Activated CD4-positive, alpha-beta T cell treated with anti-CD3 and anti-CD28 coated beads for 36 hours (primary cell): ENCODE data around the gene INAVA. TPM values are rescaled to one million over a fixed set of nuclear protein-coding genes. Genes with fewer than 3 reads are reported as not detected.
"Not testable (repeated sequence)": the region's sequence is repeated elsewhere in the genome, so short reads cannot be mapped to it uniquely, and the experiment has no call there.

Experiments used
- ATAC-seq: fragments of 200-7000 bp; cut with Tn5 transposase; one replicate; pipeline ENCODE4 v1.10.0; 2021; ENCODE audit warnings: mild to moderate bottlenecking, moderate library complexity
- CTCF ChIA-PET: fragments of 350-600 bp; sonication (Branson Sonifier 250); formaldehyde crosslinking; loops from one replicate; lab custom pipeline; 2021; ENCODE audit warnings: antibody characterized with exemption; lab: Charles Lee
- POLR2A ChIA-PET: fragments of 350-600 bp; sonication (Branson Sonifier 250); formaldehyde crosslinking; loops from one replicate; lab custom pipeline; 2021; ENCODE audit warnings: antibody characterized with exemption, inconsistent platforms; lab: Charles Lee
- DNase-seq: peaks from one replicate; pipeline ENCODE4 v3.0.0-alpha.2; 2020
- H3K27ac Mint-ChIP-seq: one replicate; pipeline ENCODE4 v1.8.0; 2021; ENCODE audit warnings: mixed read lengths
- H3K27me3 Mint-ChIP-seq: one replicate; pipeline ENCODE4 v1.8.0; 2021; ENCODE audit warnings: mixed read lengths
- H3K36me3 Mint-ChIP-seq: one replicate; pipeline ENCODE4 v1.8.0; 2021; ENCODE audit warnings: low read depth, mixed read lengths
- H3K4me1 Mint-ChIP-seq: one replicate; pipeline ENCODE4 v1.8.0; 2021; ENCODE audit warnings: mixed read lengths
- H3K4me3 Mint-ChIP-seq: one replicate; pipeline ENCODE4 v1.8.0; 2021; ENCODE audit warnings: mild to moderate bottlenecking, moderate library complexity, mixed read lengths
- H3K9me3 Mint-ChIP-seq: one replicate; pipeline ENCODE4 v1.8.0; 2021; ENCODE audit warnings: low read depth, mixed read lengths
- intact Hi-C, 2 experiments: fragments of 100-400 bp; cut with DNase I in 1 of 2; cut with micrococcal nuclease in 1 of 2; formaldehyde crosslinking; loops; one replicate each; pipeline versions ENCODE4 v1.14.2 to v1.15.1; 2022 to 2024; cut with DNase I, micrococcal nuclease
- total RNA-seq, 2 experiments: library from RNA; stranded (reverse); gene quantifications; one replicate each; pipeline ENCODE4 v1.2.3, GENCODE V29; 2021

INAVA gene
- total RNA-seq, 2 experiments from 2014 or later = not detected

DNA sequence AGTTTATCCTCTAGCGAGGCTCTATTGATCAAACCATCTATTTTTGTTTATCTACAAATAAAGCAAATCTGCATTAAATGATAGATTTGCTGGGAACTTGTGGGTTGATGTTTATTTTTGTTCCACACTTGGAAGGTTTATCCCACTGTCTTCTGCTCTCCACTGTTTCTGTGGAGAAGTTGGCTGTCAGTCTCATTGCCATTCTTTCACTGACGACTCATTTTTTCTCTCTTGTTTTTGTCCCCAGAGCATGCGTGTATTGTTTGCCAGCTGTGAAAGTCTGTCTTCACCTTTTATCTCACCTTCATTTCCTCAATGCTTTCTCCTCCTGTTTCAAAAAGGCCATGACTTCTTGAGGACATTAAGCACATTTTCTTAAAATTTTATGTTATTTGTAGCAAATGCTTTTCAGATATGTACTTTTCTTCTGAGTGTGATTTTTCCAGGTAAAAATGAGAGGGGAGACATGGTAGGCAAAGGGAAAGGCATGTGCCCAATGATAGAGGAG, 52.4 kb downstream of the INAVA start:
- DNase-seq (no peak), ATAC-seq (no peak)
- no peak overlapping the region for H3K27ac Mint-ChIP-seq
- CTCF ChIA-PET = interaction anchor here (0.7 to 1.7 kb wide), 3 partner anchors 16 to 991 kb away, joined by 3 to 5 read pairs (median 4); no protein-coding TSS in a partner anchor
- intact Hi-C loops = no loop called here
- H3K4me1 Mint-ChIP-seq = no peaks in the 10 kb centered on the region
- no peak overlapping the region for H3K4me3 Mint-ChIP-seq
- H3K9me3 Mint-ChIP-seq = peaks cover 14% of the 10 kb centered on the region
- H3K36me3 Mint-ChIP-seq = peaks cover 2% of the 10 kb centered on the region
- POLR2A ChIA-PET = no interaction called here
- H3K27me3 Mint-ChIP-seq = peaks cover 3% of the 10 kb centered on the region

DNA sequence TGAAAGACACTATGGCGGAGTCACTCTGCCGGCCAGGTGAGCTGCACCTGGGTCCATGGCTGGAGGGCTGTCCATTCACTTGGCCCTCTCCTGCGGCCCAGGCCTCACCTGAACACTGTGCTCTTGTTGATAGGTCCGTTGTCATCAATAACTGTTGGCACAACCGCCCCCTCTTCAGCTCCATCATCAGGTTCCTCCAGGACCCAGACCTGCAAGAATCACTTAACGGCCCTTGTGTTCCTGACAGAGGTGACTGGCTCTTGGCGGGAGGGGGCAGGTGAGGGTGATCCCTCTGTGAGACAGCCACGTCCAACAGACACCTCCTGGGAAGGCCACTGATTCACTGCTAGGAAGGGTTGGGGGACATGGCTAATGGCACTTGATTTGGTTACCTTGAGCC, 54.9 kb downstream of the INAVA start:
- no peak overlapping the region for H3K4me3 Mint-ChIP-seq
- no peak for DNase-seq
- peaks cover 10% of the 10 kb centered on the region for H3K9me3 Mint-ChIP-seq
- ChIA-PET CTCF (interaction anchor here (0.6 to 1.3 kb wide), 2 partner anchors 22 to 97 kb away, joined by 4 read pairs; no protein-coding TSS in a partner anchor), POLR2A (no interaction called here)
- peaks cover 3% of the 10 kb centered on the region for H3K27me3 Mint-ChIP-seq
- no peaks in the 10 kb centered on the region for H3K4me1 Mint-ChIP-seq
- H3K27ac Mint-ChIP-seq = no peak overlapping the region
- intact Hi-C loops = no loop called here
- no peak for ATAC-seq
- no peaks in the 10 kb centered on the region for H3K36me3 Mint-ChIP-seq

DNA sequence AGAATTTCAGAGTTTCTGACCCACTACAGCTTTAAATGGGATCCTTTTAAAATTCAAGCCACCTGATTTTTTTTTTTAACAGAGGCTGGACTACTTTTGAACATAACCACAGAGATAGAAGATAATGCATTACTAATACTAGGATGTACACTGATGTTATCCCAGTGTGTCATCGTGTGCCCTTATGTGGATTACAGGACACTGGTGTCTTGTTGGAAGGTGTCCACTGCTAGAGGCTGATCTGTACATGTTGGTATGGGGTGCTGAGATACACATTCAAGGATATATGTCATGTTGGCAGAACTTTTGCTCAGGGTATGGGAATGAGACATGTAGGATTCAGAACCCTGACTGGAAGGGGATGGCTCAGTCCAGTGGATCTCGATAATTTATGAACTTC, 56.3 kb downstream of the INAVA start:
- ChIA-PET POLR2A (no interaction called here), CTCF (interaction anchor here (0.6 to 0.7 kb wide), 2 partner anchors 76 to 739 kb away, joined by 3 read pairs; no protein-coding TSS in a partner anchor)
- Mint-ChIP-seq H3K4me3 (no peak overlapping the region), H3K27me3 (peaks cover 3% of the 10 kb centered on the region), H3K36me3 (no peaks in the 10 kb centered on the region), H3K4me1 (no peaks in the 10 kb centered on the region), H3K9me3 (peaks cover 10% of the 10 kb centered on the region), H3K27ac (no peak overlapping the region)
- intact Hi-C loops = no loop called here
- ATAC-seq = no peak
- DNase-seq = no peak

DNA sequence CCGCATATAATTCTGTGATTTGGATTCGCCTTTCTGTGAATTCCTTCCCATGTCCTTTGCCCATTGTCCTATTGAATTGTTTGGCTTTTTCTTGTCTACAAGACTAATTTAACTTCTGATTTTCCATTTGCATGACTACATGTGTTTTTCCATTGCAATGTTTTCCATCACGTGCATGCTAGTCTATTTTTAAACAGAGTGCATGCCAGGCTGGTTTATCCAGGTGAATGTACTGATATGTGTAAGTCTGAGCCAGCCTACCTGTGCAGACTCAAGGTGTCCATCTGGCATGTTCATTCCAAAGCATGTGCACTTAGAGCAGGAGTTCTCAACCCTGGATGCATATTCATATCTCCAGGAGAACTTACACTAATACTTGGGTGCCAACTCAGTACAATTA, 59.7 kb downstream of the INAVA start:
- ATAC-seq (no peak), DNase-seq (no peak)
- intact Hi-C loops = no loop called here
- Mint-ChIP-seq H3K27me3 (peaks cover 3% of the 10 kb centered on the region), H3K9me3 (no peaks in the 10 kb centered on the region), H3K4me3 (no peak overlapping the region), H3K4me1 (no peaks in the 10 kb centered on the region), H3K27ac (no peak overlapping the region), H3K36me3 (no peaks in the 10 kb centered on the region)
- ChIA-PET CTCF (no interaction called here), POLR2A (interaction anchor here (0.7 kb wide), 1 partner anchor 76 kb away, joined by 3 read pairs; no protein-coding TSS in a partner anchor)

DNA sequence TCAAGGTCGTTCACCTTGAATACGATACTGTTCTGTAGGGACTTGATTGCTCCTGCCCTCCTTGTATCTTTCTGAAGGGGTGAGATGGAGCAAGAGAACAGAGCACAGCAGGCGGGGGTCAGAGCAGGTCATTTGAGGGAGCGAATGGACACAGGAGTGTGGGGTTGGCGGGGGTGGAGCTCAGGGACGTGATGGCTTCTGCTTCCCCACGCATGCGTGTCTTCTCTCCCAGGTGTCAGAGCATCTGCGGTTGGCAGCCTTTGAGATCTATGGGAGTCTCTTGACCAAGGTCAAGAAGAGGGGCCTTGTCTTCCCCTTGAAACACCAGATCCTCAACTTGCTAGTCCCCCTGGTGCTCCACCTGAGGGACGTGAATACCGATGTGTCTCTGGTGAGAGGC, 63.9 kb downstream of the INAVA start:
- peaks cover 3% of the 10 kb centered on the region for H3K27me3 Mint-ChIP-seq
- no peak for DNase-seq
- no peaks in the 10 kb centered on the region for H3K4me1 Mint-ChIP-seq
- no peaks in the 10 kb centered on the region for H3K9me3 Mint-ChIP-seq
- POLR2A ChIA-PET = no interaction called here
- CTCF ChIA-PET = interaction anchor here (0.5 to 0.6 kb wide), 2 partner anchors 14 to 67 kb away, joined by 3 read pairs; no protein-coding TSS in a partner anchor
- H3K36me3 Mint-ChIP-seq = no peaks in the 10 kb centered on the region
- ATAC-seq = no peak
- intact Hi-C loops = no loop called here
- no peak overlapping the region for H3K4me3 Mint-ChIP-seq
- H3K27ac Mint-ChIP-seq = no peak overlapping the region

DNA sequence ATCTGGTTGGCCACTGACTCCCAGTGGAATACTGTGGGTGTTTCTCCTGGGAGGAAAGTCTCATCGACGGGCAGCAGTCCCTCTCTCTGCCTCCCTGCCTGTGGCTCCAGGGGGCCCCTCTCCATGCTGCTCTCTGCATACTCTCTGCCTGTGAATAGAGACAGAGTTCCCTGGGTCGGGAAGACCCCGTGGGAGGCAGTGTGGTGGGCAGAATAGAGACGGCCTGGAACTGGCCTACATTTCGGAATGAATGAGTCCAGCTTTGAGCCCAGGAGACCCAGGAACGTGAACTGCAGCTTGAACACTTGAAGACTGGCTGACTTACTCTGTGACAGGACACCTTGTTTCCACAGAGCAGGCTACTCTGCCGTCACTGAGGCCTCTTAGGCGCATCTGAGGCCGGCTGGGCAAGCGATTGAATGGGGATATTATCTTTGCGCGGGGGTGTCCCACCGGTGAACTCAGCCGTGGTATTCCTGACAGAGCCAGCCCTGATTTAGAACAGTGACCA, 64.8 kb downstream of the INAVA start:
- no peak for ATAC-seq
- no peaks in the 10 kb centered on the region for H3K9me3 Mint-ChIP-seq

DNA sequence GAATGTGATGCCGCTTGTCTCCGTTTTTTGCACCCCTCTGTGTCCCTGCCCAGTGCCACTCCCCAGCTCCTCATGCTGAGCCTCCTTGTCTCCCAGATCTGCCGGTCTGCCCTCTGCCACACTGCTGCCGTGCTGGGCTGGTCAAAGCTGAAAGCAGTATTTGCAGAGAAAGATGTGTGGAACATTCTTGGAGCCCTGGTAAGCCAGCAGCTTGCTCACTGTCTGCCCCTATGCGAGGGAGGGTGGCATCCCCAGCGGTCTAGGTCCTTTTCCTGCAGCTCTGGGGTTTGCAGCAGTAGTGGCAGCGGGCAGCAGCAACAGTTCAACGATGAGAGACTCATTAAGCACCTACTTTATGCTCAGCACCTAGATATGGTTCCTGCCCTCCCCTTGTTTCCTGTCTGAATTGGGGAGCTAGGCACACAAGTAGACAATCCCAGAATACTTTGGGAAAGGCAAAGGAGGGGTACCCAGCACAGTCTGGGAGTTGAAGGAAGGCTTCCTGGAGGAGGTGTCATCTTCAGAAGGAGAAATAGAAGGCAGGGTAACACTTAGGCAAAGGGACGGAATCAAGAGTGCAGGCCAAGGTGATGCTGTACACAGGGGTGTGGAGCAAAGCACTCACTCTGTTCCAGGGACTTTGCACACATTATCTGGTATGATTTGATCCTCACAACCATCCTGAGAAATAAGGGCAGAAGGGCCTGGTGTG, 65.7 kb downstream of the INAVA start:
- no peak for DNase-seq
- ChIA-PET CTCF (interaction anchor here (0.5 to 1.3 kb wide), 2 partner anchors 11 to 82 kb away, joined by 3 to 6 read pairs; no protein-coding TSS in a partner anchor), POLR2A (no interaction called here)
- Mint-ChIP-seq H3K4me3 (no peak overlapping the region), H3K36me3 (no peaks in the 10 kb centered on the region), H3K27ac (no peak overlapping the region), H3K27me3 (no peaks in the 10 kb centered on the region), H3K4me1 (no peaks in the 10 kb centered on the region), H3K9me3 (no peaks in the 10 kb centered on the region)
- ATAC-seq = no peak
- intact Hi-C loops = no loop called here

More for the DNA sequence above, 64.8 kb downstream of the INAVA start:
- Mint-ChIP-seq H3K27me3 (peaks cover under 1% of the 10 kb centered on the region), H3K4me1 (no peaks in the 10 kb centered on the region), H3K4me3 (no peak overlapping the region), H3K36me3 (no peaks in the 10 kb centered on the region), H3K27ac (no peak overlapping the region)
- no peak for DNase-seq
- intact Hi-C loops = no loop called here
- CTCF ChIA-PET = interaction anchor here (0.5 to 1.3 kb wide), 3 partner anchors 9 to 66 kb away, joined by 3 to 6 read pairs (median 3); no protein-coding TSS in a partner anchor
- POLR2A ChIA-PET = no interaction called here

DNA sequence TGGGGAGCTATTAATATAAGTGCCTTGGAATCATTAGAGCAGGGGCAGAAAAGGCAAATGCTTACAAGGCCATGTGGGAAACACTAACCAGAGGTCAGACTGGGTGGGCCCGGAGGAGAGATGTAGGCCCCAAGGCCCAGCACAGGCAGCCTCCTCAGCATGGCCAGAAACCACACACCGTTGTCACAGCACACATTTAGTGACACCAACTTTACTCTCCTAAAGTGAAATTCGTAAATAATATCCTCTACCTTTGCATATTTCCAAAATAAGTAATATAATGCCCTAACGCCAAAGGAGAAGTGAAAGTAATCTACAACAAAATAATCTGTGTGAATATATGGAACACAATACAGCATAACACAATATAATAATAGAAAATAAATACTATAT, 66.2 kb downstream of the INAVA start:
- Mint-ChIP-seq H3K4me1 (no peaks in the 10 kb centered on the region), H3K27me3 (no peaks in the 10 kb centered on the region), H3K9me3 (no peaks in the 10 kb centered on the region), H3K4me3 (no peak overlapping the region), H3K36me3 (no peaks in the 10 kb centered on the region), H3K27ac (no peak overlapping the region)
- intact Hi-C loops = no loop called here
- ChIA-PET POLR2A (no interaction called here), CTCF (interaction anchor here (1.3 kb wide), 1 partner anchor 10 kb away, joined by 6 read pairs; no protein-coding TSS in a partner anchor)
- no peak for ATAC-seq
- DNase-seq = no peak

DNA sequence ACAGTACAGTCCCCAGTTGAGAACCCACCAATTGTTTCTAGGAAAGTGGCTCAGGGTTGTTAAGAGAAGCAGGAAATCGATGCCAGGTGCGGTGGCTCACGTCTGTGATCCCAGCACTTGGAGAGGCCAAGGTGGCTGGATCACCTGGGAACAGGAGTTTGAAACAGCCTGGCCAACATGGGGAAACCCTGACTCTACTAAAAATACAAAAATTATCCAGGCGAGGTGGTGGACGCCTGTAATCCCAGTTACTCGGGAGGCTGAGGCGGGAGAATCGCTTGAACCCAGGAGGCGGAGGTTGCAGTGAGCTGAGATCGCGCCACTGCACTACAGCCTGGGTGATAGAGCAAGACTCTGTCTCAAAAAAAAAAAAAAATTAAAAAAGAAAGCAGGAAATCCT, 67.5 kb downstream of the INAVA start:
- H3K27ac Mint-ChIP-seq, H3K27me3 Mint-ChIP-seq, H3K9me3 Mint-ChIP-seq, POLR2A ChIA-PET, DNase-seq, H3K4me3 Mint-ChIP-seq, H3K4me1 Mint-ChIP-seq, CTCF ChIA-PET, H3K36me3 Mint-ChIP-seq, ATAC-seq, intact Hi-C loops: not testable (repeated sequence)

DNA sequence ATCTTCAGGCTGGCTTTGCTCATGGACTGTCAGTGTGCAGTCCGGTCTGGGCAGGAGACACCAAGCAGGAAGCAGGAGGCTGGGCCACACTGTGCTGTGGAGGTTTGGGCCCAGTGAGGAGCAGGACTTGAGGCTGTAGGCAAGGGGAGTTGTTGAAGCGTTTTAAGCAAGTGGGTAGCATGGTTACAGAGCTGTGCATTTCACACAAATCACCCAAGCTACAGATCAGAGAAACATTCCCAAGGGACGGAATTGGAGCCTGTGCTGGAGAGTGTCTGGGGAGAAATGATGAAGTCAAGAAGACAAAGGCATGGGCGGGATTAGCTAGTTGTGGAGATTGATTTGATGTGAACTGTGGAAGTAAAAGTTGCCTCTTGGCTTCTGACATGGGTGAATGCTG, 67.9 kb downstream of the INAVA start:
- Mint-ChIP-seq H3K9me3 (no peaks in the 10 kb centered on the region), H3K4me3 (no peak overlapping the region), H3K27ac (no peak overlapping the region), H3K27me3 (no peaks in the 10 kb centered on the region), H3K36me3 (no peaks in the 10 kb centered on the region), H3K4me1 (no peaks in the 10 kb centered on the region)
- intact Hi-C loops = no loop called here
- DNase-seq (no peak), ATAC-seq (no peak)
- CTCF ChIA-PET = interaction anchor here (0.6 to 1.6 kb wide), 2 partner anchors 17 to 165 kb away, joined by 3 to 4 read pairs; no protein-coding TSS in a partner anchor
- POLR2A ChIA-PET = interaction anchor here (0.7 kb wide), 1 partner anchor 13 kb away, joined by 3 read pairs; no protein-coding TSS in a partner anchor

DNA sequence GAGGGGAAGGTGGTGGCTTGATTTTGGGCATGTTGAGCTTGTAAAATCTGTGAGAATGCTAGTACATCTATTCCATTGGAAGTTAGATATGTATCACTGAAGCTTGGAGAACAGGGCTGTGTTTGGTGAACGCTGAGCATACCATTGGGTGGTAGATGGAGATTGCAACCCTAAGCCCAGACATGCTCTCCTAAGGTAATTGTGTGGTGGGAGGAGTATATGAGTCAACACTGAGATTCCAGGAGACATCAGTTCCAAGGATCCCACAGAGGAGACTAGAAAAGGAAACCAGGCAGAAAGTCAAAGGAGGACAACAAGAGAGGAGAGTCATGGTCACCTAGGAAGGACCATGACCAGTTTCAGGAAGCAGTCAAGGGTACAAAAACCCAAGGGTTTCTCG, 68.4 kb downstream of the INAVA start:
- H3K27me3 Mint-ChIP-seq = no peaks in the 10 kb centered on the region
- ATAC-seq = no peak
- H3K4me1 Mint-ChIP-seq = no peaks in the 10 kb centered on the region
- POLR2A ChIA-PET = interaction anchor here (0.7 kb wide), 1 partner anchor 12 kb away, joined by 3 read pairs; no protein-coding TSS in a partner anchor
- DNase-seq = no peak
- CTCF ChIA-PET = interaction anchor here (0.6 to 1.6 kb wide), 2 partner anchors 17 to 164 kb away, joined by 3 to 4 read pairs; no protein-coding TSS in a partner anchor
- intact Hi-C loops = no loop called here
- H3K9me3 Mint-ChIP-seq = no peaks in the 10 kb centered on the region
- no peak overlapping the region for H3K27ac Mint-ChIP-seq
- no peak overlapping the region for H3K4me3 Mint-ChIP-seq
- H3K36me3 Mint-ChIP-seq = no peaks in the 10 kb centered on the region
